HCT116 (cell line): ENCODE results near the gene HEBP1.

Experiments used
- CTCF ChIP-seq, 3 experiments: fragments of 200-600 bp in 1 of 3; sonication (generic) in 1 of 3; IDR thresholded peaks in 2 of 3; conservative IDR thresholded peaks in 1 of 3; 2 replicates each; pipeline ENCODE4 v1.5.1; 2012 to 2017; ENCODE audit warnings: low read depth in 2 of 3, low read length in 2 of 3, antibody characterized with exemption in 1 of 3, borderline replicate concordance in 1 of 3, control low read depth in 1 of 3, mild to moderate bottlenecking in 1 of 3, mixed read lengths in 1 of 3, mixed run types in 1 of 3, moderate library complexity in 1 of 3; ENCODE audit not compliant: insufficient read depth in 1 of 3
- POLR2A ChIP-seq: IDR thresholded peaks from 2 replicates; pipeline ENCODE4 v1.7.0; 2011; ENCODE audit warnings: borderline replicate concordance; ENCODE audit not compliant: insufficient read depth, insufficient read length; ENCODE audit errors: extremely low read depth
- ZFX ChIP-seq: fragments of 450-650 bp; IDR thresholded peaks from 2 replicates; pipeline ENCODE4 v1.6.1; 2017

GRCh38 chr12:12995088-12995487 is 5.0 kb downstream of the HEBP1 start:
- TF ChIP-seq CTCF (IDR thresholded peaks at IDR 0.05 in 2 of 3, conservative IDR thresholded peaks at IDR 0.05 in 1 of 3; ENCODE audit: borderline replicate concordance in 1 of 3, insufficient read depth in 1 of 3, low read depth in 2 of 3, low read length in 2 of 3) (no peak), POLR2A (no peak), ZFX (no peak)
